CD14-positive monocyte (primary cell): ENCODE measurements around the gene TKT. TPM values are rescaled to one million over a fixed set of nuclear protein-coding genes. Genes with fewer than 3 reads are reported as not detected.

Source experiments
- DNase-seq, 3 donors: peaks; one replicate each; pipeline ENCODE4 v3.0.0-alpha.2; 2011 to 2022
- H2AFZ ChIP-seq: 2 replicates; pipeline ENCODE4 v1.6.0; 2012; ENCODE audit warnings: mild to moderate bottlenecking, low read depth, low read length, inconsistent platforms; ENCODE audit not compliant: insufficient read depth, poor library complexity, severe bottlenecking
- H3K27ac ChIP-seq, 2 donors: 1 replicate in 1 of 2; 2 replicates in 1 of 2; pipeline ENCODE4 v1.5.1; 2012 to 2013; ENCODE audit warnings: low read length in 2 of 2, control low read depth in 1 of 2, inconsistent platforms in 1 of 2, low read depth in 1 of 2, mild to moderate bottlenecking in 1 of 2
- H3K27me3 ChIP-seq, 2 donors: one replicate each; pipeline versions ENCODE4 v1.6.0 to v1.6.1; 2011 to 2013; ENCODE audit warnings: low read length in 2 of 2; ENCODE audit not compliant: control insufficient read depth in 2 of 2, insufficient read depth in 2 of 2
- H3K36me3 ChIP-seq, 2 donors: replicated peaks in 1 of 2; 1 replicate in 1 of 2; 2 replicates in 1 of 2; pipeline versions ENCODE4 v1.5.1 to v1.6.1; 2012 to 2013; ENCODE audit warnings: low read length in 2 of 2, control low read depth in 1 of 2, inconsistent platforms in 1 of 2, mild to moderate bottlenecking in 1 of 2; ENCODE audit not compliant: insufficient read depth in 2 of 2, control insufficient read depth in 1 of 2
- H3K4me1 ChIP-seq, 2 donors: 1 replicate in 1 of 2; 2 replicates in 1 of 2; pipeline versions ENCODE4 v1.5.1 to v1.6.1; 2012 to 2013; ENCODE audit warnings: low read length in 2 of 2, control low read depth in 1 of 2, inconsistent platforms in 1 of 2, mild to moderate bottlenecking in 1 of 2, moderate library complexity in 1 of 2; ENCODE audit not compliant: insufficient read depth in 2 of 2, control insufficient read depth in 1 of 2
- H3K4me2 ChIP-seq: replicated peaks from 2 replicates; pipeline ENCODE3; 2012; ENCODE audit warnings: low read length, moderate library complexity, mild to moderate bottlenecking; ENCODE audit not compliant: poor library complexity, severe bottlenecking; ENCODE audit errors: extremely low read depth
- H3K4me3 ChIP-seq, 3 experiments: fragments of 200-600 bp in 1 of 3; sonication (generic) in 1 of 3; replicated peaks in 1 of 3; 1 replicate in 2 of 3; 2 replicates in 1 of 3; pipeline ENCODE4 v1.5.1; 2011 to 2013; ENCODE audit warnings: low read length in 3 of 3, mild to moderate bottlenecking in 3 of 3, control low read depth in 2 of 3, low read depth in 2 of 3, inconsistent platforms in 1 of 3, moderate library complexity in 1 of 3
- H3K79me2 ChIP-seq: 2 replicates; pipeline ENCODE4 v1.6.0; 2012; ENCODE audit warnings: mild to moderate bottlenecking, control low read depth, inconsistent platforms, low read length, moderate library complexity; ENCODE audit not compliant: insufficient read depth
- H3K9ac ChIP-seq: 2 replicates; pipeline ENCODE4 v1.6.0; 2017; ENCODE audit warnings: low read length, mild to moderate bottlenecking; ENCODE audit not compliant: insufficient read depth, poor library complexity, severe bottlenecking
- H3K9me3 ChIP-seq, 2 donors: replicated peaks in 1 of 2; 1 replicate in 1 of 2; 2 replicates in 1 of 2; pipeline versions ENCODE4 v1.5.1 to v1.6.1; 2012 to 2013; ENCODE audit warnings: low read length in 2 of 2, control low read depth in 1 of 2; ENCODE audit not compliant: control insufficient read depth in 1 of 2, insufficient read depth in 1 of 2
- H4K20me1 ChIP-seq: 2 replicates; pipeline ENCODE4 v1.6.0; 2012; ENCODE audit warnings: mild to moderate bottlenecking, low read length, control low read depth, moderate library complexity; ENCODE audit not compliant: insufficient read depth
- H3K27ac Mint-ChIP-seq, 7 donors: one replicate each; pipeline ENCODE4 v1.8.0; 2020; ENCODE audit warnings: mild to moderate bottlenecking in 7 of 7, mixed read lengths in 7 of 7, moderate library complexity in 6 of 7, inconsistent platforms in 2 of 7
- H3K27me3 Mint-ChIP-seq, 3 donors: one replicate each; pipeline ENCODE4 v1.8.0; 2021 to 2022; ENCODE audit warnings: low read depth in 3 of 3, mild to moderate bottlenecking in 3 of 3, mixed read lengths in 3 of 3, moderate library complexity in 3 of 3, inconsistent platforms in 1 of 3
- H3K36me3 Mint-ChIP-seq, 2 donors: one replicate each; pipeline ENCODE4 v1.8.0; 2020; ENCODE audit warnings: mixed read lengths in 2 of 2, inconsistent platforms in 1 of 2, mild to moderate bottlenecking in 1 of 2
- H3K4me1 Mint-ChIP-seq: one replicate; pipeline ENCODE4 v1.8.0; 2020; ENCODE audit warnings: mild to moderate bottlenecking, mixed read lengths
- H3K4me3 Mint-ChIP-seq, 2 donors: one replicate each; pipeline ENCODE4 v1.8.0; 2020; ENCODE audit warnings: mild to moderate bottlenecking in 2 of 2, mixed read lengths in 2 of 2, moderate library complexity in 1 of 2
- H3K9me3 Mint-ChIP-seq, 7 donors: one replicate each; pipeline ENCODE4 v1.8.0; 2020 to 2022; ENCODE audit warnings: mixed read lengths in 7 of 7, mild to moderate bottlenecking in 6 of 7, moderate library complexity in 6 of 7, inconsistent platforms in 2 of 7
- WGBS: methylation state at CpG from one replicate; pipeline ENCODE4 v1.1.5; 2013; ENCODE audit warnings: missing lambda C conversion rate; ENCODE audit not compliant: insufficient coverage; 5-methylcytosine and 5-hydroxymethylcytosine counted together
- intact Hi-C, 2 donors: fragments of 100-400 bp; cut with micrococcal nuclease; formaldehyde crosslinking; loops; one replicate each; pipeline versions ENCODE4 v1.15.0 to v1.15.1; 2023
- polyA plus RNA-seq, 3 donors: library from polyadenylated mRNA; depleted of rRNA in 1 of 3; unstranded in 2 of 3; stranded (reverse) in 1 of 3; fragments of 300-500 nt in 2 of 3; fragments of >200 nt in 1 of 3; fragmentation: Illumina TruSeq in 2 of 3; gene quantifications; 1 replicate in 2 of 3; 2 replicates in 1 of 3; pipeline ENCODE4 v1.2.3, GENCODE V29; 2012 to 2021
- TF ChIP-seq, protein P1 (sequence below): fragments of 200-600 bp; IDR thresholded peaks from one replicate; pipeline ENCODE4 v1.8.0; 2022; ENCODE audit warnings: antibody characterized with exemption, mild to moderate bottlenecking

The TKT gene
- polyA plus RNA-seq, 3 donors = 496 to 582 (median 562) TPM

DNA sequence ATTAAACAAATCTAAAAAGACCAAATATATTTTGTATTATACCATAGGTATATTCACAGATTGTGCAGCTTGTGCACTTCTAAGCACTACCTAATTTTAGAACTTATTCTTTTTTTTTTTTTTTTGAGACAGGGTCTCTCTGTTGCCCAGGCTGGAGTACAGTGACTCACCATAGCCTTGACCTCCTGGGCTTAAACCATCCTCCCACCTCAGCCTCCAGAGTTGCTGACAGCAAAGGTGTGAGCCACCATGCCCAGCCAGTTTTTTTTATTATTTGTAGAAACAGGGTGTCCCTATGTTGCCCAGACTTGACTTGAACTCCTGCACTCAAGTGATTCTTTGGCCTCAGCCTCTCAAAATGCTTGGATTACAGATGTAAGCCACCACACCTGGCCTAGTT, 11.9 kb upstream of the TKT start:
- Mint-ChIP-seq H3K4me1 (peaks cover 40% of the 10 kb centered on the region), H3K36me3 (no peaks in the 10 kb centered on the region), H3K27ac (peak overlapping the region in 2 of 7 donors; percentile 61 to 90), H3K27me3 (peaks cover 0 to 2% (median 0%) of the 10 kb centered on the region in 3 donors), H3K9me3 (peaks cover 0 to 3% (median 0%) of the 10 kb centered on the region in 7 donors), H3K4me3 (no peak overlapping the region)
- H3K36me3 ChIP-seq = no peaks in the 10 kb centered on the region
- no peaks in the 10 kb centered on the region for H3K27me3 ChIP-seq
- H3K27ac ChIP-seq = peak overlapping the region in 1 of 2 donors; percentile 2
- no peak for DNase-seq
- peaks cover 43 to 44% of the 10 kb centered on the region in 2 donors for H3K4me1 ChIP-seq
- no peak overlapping the region for H3K9ac ChIP-seq
- H3K4me2 ChIP-seq = no peak overlapping the region
- no peaks in the 10 kb centered on the region for H3K9me3 ChIP-seq
- H3K4me3 ChIP-seq = no peak overlapping the region
- intact Hi-C loops = no loop called here
- H4K20me1 ChIP-seq = no peaks in the 10 kb centered on the region
- peaks cover 28% of the 10 kb centered on the region for H3K79me2 ChIP-seq
- H2AFZ ChIP-seq = no peak overlapping the region
- TF ChIP-seq, protein P1, sequence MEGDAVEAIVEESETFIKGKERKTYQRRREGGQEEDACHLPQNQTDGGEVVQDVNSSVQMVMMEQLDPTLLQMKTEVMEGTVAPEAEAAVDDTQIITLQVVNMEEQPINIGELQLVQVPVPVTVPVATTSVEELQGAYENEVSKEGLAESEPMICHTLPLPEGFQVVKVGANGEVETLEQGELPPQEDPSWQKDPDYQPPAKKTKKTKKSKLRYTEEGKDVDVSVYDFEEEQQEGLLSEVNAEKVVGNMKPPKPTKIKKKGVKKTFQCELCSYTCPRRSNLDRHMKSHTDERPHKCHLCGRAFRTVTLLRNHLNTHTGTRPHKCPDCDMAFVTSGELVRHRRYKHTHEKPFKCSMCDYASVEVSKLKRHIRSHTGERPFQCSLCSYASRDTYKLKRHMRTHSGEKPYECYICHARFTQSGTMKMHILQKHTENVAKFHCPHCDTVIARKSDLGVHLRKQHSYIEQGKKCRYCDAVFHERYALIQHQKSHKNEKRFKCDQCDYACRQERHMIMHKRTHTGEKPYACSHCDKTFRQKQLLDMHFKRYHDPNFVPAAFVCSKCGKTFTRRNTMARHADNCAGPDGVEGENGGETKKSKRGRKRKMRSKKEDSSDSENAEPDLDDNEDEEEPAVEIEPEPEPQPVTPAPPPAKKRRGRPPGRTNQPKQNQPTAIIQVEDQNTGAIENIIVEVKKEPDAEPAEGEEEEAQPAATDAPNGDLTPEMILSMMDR = no peak

DNA sequence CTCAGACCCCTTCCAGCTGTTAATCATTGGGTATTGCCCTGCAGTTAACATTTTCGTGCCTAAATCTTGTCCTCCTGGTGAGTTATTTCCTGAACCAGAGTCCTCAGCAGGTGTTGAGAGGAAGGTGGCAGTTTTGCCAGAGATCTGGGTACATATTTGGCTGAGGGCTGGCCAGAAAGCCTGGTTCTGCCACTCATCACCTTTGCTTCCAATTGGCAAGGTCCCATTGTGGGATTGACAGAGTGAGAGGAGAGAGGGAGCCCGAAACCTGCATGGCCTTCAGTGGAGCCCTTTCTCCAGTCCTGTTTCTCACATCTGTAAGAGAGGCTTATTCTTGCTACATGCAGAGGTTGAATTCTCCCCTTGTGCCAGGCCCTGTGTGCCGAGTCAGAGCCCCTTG, 8.9 kb upstream of the TKT start:
- H2AFZ ChIP-seq = no peak overlapping the region
- Mint-ChIP-seq H3K4me1 (peaks cover 42% of the 10 kb centered on the region), H3K9me3 (peaks cover 0 to 3% (median 0%) of the 10 kb centered on the region in 7 donors), H3K4me3 (no peak overlapping the region), H3K27me3 (peaks cover 0 to 2% (median 1%) of the 10 kb centered on the region in 3 donors), H3K36me3 (no peaks in the 10 kb centered on the region), H3K27ac (peak overlapping the region in 1 of 7 donors; percentile 63)
- peaks cover 8% of the 10 kb centered on the region for H3K79me2 ChIP-seq
- WGBS = 83% methylated on average over 2 of the region's 3 CpGs
- H3K36me3 ChIP-seq = no peaks in the 10 kb centered on the region
- no peaks in the 10 kb centered on the region for H3K9me3 ChIP-seq
- no peak overlapping the region for H3K27ac ChIP-seq
- H3K9ac ChIP-seq = no peak overlapping the region
- H3K4me1 ChIP-seq = peaks cover 38 to 39% of the 10 kb centered on the region in 2 donors
- intact Hi-C loops = no loop called here
- no peak for DNase-seq
- TF ChIP-seq, protein P1 = no peak
- no peaks in the 10 kb centered on the region for H3K27me3 ChIP-seq
- no peaks in the 10 kb centered on the region for H4K20me1 ChIP-seq
- no peak overlapping the region for H3K4me3 ChIP-seq
- no peak overlapping the region for H3K4me2 ChIP-seq
